OCI-M2 (cell line): ENCODE data around the gene SLC25A44.
A peak's percentile ranks its signal among the peaks of the same experiment; 100 is the strongest.

Experiments
- DNase-seq: peaks from one replicate; lab custom pipeline; 2025; ENCODE audit not compliant: unreplicated experiment; lab: John Stamatoyannopoulos, UW

The SLC25A44 gene, protein sequence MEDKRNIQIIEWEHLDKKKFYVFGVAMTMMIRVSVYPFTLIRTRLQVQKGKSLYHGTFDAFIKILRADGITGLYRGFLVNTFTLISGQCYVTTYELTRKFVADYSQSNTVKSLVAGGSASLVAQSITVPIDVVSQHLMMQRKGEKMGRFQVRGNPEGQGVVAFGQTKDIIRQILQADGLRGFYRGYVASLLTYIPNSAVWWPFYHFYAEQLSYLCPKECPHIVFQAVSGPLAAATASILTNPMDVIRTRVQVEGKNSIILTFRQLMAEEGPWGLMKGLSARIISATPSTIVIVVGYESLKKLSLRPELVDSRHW

DNA sequence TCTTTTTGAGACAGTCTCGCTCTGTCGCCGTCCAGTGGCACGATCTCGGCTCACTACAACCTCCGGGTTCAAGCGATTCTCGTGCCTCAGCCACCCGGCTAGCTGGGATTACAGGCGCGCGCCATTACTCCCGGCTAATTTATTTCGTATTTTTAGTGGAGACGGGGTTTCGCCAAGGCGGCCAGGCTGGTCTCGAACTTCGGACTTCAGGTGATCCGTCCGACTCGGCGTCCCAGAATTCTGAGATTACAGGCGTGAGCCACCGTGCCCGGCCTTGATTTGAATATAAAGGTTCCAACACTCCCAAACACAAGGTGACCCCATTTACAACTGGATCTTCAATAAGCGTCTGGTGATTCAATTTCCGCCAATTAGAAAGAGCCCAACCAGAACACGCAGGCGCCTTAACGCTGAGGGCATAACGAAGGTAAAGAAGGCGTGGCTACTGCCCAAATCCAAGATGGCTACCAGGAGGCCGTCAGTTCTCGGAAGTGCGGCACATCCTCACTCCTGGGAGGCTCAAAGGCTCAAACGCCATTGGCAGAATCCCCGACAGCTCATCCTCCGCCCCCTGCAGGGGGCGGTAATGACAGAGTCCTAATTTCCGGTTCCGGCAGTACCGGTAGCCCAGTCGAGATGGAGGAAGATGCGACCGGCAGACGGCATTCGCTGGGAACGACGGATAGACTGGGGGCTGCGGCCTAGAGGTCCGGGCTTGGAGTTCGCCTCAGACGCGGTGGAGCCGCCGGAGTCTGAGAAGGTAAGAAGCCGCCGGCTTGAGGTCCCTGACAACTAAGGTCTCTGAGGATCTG is at the start of gene SLC25A44:
Gene SLC25A44, plus strand, starts transcription at position 617 of the 812 bp plus-strand sequence. CDS start 5,744 bp downstream, outside the sequence.
- DNase-seq, result peak; percentile 90

DNA sequence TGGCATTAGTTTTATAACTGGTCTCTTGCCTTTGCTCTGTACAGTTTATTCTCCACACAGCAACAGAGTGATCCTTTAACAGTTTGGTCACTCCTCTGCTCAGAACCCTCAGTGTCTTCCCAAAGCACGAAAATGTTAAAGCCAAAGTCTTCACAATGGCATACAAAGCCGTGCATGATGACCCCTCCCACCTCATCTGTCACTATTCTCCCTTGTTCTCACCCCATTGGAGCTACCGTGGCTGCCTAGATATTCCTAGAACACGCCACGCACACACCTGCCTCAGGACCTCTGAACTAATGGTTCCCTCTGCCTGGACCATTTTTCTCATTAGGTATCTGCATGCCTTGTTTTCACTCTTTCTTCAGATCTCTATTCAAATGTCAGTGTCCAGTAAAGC is 49.2 kb upstream of the SLC25A44 start:
- DNase-seq, result no peak

DNA sequence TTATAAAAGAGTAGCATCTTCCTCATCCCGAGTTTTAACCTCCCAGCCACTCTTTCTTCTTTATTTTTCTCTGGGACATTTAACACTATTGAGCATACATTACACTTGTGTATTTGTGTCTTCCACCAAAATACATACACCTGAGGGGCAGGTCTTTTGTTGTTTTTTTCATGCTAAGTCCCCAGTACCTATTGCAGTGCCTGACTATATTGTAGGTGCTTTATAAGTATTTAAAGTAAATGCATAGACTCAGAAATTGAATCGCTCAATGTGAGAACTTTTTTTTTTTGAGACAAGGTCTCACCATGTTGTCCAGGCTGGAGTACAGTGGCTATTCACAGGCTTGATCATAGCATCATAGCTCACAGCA is 48.3 kb upstream of the SLC25A44 start:
- no peak for DNase-seq

DNA sequence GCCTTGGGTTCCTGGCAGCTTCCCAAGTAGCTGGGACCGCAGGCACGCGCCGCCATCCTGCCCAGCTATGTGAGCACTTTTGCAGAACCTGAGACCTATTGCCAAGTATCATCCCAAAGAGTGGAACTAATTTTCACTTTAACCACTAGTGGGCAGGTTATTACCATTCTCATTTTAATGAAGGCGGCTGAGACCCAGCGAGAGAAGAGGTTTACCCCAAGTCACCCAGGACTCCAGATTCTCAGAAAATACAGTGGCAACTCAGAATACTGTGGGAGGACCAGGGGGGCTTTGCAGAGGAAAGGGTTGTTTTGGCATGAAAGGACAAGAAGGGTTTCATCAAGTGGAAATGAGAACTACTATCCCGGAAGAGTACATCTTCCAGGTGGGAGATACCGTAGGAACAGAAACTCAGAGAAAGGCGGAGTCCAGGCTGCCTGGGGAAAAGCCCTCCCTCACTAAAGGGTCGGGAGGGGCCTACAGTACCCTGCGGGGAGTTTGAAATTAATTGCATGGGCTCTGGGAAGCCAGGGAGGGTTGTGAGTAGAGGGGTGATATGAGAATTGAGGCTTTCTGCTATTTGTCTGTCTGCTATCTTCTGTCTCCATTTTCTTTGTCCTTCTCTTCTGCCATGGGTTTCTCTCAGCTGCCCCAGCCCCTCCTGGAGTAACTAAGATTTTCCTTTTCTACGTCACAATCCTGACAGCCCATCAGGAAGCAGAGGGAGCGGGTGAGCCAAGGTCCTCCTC is 47.7 kb upstream of the SLC25A44 start:
- no peak for DNase-seq

DNA sequence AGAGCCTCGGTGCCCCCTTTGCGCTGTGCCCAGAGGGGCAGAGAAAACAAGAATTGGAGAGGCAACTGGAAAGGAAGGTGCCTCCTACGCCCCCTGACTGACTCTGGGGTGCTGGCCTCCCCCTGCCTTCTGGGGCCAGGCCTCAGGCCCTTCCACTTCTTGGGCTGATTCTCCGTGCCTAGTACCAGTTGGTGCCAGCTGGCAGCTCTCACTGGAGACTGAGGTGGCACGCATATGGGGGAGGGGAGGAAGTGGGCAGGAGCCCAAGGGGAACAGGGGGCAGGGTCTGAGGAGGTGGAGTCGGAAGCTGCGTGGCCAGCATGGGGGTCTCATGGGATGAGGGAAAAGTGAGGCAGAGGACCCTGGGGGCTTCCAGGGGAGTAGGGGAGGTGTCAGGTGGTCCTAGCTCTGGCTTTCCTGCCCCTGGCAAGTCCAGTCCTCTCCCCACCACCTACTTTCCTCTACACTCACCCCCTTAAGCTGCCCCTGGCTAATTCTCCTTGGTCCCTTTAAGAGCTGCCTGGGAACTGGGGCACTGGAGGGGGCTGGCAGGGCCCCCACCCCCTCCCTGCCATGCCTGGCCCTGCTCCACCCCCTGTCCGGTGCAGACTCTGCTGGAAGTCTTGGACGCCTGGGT is 47.0 kb upstream of the SLC25A44 start:
- DNase-seq, result no peak

DNA sequence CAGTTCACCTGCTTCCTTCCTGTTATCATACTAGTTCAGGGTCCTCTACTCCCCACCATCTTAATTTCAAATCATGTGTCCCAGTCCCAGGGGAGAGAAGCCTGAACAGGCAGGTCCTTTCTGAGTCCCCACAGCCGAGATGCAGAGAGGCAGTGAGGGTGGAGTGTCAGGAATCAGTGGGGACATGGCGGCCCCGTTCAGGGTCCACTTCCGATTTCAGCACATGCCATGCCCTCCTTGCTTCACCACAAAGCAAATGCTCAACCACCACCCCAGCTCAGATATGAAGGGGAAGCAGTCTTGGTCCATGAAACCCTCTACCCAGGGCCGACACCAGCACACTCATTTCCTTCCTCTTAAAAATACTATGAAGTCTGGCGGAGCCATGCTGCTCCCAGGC is 45.7 kb upstream of the SLC25A44 start:
- no peak for DNase-seq

DNA sequence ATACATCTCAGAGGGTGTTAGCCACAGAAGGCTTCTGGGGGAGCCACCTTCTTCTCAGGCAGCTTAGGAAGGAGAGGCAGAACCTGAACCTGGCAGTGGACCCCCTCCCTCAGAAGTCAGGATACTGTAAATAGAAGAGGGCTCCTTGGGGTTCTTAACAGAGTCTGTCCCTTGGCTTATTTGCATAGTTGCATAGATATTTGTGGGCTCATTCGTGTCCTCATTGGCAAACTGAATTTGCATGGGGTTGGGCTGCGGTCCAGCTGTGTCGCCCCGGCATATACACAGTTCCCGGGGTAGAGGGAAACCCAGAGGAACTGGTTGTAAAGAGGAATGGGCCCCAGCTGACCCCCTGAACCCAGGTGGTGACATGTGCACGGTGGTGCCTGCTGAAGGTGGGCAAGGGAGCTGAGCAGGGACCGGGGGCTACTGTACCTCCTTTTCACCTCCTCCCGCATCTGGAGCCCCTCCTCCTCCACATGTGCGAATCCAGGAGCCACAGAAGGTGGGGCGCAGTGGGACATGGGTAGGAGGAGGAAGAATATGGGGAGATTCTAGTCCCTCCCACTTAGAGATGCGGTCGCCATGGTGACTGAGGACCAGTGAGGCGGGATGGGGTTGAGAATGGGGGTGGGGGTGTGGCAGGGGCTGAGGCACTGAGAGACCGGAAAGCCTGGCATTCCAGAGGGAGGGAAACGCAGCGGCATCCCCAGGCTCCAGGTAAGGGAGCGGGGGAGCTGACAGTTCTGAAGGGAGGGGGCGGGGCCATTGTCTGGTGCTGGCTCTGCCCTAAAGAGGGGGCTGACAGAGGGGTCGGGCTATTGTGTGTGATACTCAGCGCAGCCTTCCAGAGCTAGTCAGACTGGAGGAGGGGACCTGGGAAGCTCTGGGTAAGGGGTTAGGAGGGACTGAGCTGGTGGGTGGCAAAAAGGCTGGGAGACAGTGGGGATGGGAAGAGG is 44.3 kb upstream of the SLC25A44 start:
- DNase-seq, result no peak

DNA sequence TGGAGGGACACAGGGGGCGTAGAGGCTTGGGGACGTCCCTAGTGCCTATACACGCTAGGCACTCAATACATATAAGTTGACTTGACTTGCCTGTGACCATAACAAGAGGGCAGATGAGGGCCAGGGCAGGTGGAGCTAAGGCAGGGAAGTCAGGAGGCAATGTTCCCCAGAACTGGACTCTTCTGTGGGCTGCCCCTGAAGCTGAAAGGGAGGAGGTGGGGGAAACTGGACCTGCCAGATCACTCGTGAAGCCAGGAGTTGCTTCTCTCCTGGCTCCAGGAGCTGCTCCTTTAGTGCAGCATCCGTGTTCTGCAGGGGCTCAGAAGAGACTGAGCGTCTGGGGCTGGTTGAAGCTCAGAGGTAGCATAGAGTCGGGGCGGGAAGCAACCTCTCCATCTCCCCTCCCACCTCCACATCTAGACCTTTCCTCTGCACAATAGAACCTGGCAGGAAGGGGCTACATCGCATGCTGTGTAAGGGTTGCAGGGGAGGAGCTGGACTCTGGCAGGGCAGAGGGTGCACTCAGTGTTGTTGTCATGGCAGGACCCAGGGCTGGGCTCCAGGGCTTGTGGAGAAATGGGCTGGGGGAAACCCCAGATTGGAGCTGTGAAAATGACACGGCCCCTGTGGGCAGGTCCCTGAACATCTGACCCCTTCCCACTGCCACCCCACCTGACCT is 43.4 kb upstream of the SLC25A44 start:
- DNase-seq, result no peak

DNA sequence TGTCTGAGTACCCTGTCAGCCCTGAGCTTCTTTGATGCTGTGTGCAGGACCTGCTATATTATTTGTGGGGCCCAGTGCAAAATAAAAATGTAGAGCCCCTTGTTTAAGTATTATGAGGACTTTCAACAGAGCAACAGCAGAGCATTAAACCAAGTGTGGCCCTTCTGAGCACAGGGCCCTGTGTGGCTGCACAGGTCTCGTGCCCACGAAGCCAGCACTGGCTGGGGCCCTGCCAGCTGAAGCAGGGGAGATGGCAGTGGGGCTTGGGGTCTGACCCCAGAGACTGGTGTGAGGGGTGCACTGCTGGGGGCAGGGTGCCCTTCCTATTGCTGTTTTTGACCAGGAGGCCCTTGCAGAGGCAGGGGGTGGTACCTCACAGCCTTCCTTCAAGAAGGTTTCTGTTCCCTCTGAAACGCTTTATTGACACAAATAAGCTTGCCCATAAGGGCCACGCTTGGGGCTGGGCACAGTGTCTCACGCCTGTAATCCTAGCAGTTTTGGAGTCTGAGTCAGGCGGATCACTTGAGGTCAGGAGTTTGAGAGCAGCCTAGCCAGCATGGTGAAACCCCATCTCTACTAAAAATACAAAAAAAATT is 42.7 kb upstream of the SLC25A44 start:
- no peak for DNase-seq

DNA sequence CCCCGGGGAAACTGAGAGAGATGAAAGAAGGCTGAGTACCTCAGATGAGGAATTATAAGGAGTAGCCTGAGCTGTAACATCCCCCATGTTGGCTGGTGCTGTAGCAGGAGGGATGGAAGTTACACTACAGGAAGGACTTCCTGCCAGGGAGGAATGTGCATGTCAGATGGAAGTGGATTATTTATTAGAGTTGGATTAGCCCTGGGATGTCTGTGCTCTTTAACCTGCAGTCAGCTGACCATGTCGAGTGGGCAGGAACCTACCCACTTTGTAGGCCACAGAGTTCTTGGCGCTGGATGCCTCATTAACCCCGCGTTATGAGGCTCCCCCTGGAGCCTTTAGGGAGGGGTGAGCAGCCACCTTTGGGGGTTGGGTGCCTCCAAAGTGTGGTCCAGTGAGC is 41.3 kb upstream of the SLC25A44 start:
- no peak for DNase-seq

DNA sequence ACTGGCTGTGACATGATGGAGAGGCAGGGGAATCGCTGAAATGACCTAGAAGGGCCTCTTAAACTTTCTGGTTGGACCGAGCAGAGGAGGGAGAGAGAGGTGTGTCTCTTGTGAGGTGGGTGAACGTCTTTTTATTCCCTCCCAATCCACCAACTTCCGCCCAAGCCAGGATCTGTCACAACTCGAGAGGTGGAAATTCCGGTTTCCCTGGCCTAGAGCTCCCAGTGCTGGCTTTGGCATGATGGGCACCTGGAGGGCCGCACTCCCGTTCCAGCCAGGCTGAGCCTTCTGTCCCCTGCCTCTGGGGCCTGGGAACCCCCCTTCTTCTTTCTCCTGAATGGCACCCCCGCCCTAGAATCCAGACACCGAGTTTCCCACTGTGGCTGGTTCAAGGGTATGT is 40.5 kb upstream of the SLC25A44 start, which contains the start of gene SEMA4A:
Gene SEMA4A, plus strand, starts transcription at position 224 of the 400 bp plus-strand sequence. CDS start 994 bp downstream, outside the sequence.
- no peak for DNase-seq

DNA sequence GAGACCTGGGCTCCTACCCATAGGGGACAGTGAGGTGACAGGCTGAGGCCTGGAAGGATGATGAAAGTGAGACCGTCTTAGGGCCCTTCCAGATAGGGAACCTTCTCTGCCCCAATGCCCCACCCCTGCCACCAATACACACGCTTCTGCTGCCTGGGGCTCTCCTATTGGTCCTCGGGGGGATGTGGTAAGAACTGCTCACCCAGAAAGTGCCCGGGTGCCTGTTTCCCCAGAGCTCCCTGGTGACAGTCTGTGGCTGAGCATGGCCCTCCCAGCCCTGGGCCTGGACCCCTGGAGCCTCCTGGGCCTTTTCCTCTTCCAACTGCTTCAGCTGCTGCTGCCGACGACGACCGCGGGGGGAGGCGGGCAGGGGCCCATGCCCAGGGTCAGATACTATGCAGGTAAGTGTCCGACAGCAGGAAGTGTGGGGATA is 39.6 kb upstream of the SLC25A44 start:
- no peak for DNase-seq

DNA sequence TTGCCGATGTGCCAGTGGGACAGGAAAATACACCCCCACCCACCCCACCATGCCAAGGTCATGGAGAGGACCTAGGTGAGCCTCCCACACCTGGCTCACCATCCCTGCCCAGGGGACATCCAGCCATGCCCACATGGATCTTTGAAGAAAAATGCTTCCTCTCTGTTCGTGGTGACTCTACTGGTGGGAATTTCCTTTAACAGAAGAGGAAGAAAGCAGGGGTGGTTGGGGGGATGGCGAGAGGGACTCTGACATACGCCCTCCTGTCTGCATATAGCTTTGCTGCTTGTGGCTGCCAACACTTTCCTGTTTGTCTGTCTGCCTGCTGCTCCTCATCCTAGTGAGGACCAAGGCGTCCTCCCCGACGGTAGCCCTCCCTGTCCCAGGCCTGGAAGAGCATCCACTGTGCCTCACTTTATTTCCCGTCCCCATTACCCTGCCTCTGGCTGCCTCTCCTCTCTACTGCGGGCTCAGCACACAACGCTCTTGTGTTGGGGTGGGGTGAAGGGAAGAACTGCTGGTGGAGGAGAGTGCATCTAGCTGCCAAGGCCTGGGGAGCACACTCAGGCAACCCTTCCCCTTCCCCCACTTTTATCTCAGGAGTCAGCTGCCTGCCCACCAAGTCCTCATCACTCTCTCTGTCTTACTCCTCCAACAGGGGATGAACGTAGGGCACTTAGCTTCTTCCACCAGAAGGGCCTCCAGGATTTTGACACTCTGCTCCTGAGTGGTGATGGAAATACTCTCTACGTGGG is 38.0 kb upstream of the SLC25A44 start:
- no peak for DNase-seq

DNA sequence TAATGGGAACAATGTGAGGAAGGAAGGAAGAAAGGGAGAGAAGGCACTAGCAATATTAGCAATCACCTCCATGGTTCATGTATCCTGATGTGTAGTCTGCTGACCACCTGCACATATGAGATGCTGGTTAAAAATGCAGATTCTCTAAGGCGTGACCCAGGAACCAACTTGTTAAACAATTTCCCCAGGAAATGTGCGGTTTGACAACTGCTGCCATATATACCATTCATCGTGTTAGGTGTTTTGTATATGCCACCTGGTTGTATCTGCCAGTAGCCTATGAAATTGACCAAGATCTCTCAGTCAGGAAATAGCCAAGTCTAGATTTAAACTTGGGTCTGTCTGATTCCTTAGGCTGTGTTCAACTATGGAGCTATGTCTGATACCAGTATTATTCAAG is 36.4 kb upstream of the SLC25A44 start:
- no peak for DNase-seq

DNA sequence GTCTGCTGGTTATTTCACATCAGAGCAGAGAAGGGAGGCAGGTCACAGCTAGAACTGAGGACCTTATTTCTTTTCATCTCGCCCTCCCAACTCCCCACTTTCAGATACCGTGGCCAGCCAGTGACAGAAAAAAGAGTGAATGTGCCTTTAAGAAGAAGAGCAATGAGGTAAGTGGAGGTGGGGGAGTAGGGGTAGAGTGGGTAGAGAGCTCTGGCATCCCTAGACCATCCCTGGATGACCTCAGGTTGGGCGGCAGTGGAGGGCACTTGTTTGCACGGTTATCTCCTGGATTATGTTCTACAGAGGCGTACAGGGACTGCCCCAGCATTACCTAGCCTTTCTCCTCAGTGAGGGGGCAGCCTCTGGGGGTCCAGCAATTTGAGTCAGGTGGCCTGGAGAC is 35.9 kb upstream of the SLC25A44 start:
- DNase-seq, result no peak

DNA sequence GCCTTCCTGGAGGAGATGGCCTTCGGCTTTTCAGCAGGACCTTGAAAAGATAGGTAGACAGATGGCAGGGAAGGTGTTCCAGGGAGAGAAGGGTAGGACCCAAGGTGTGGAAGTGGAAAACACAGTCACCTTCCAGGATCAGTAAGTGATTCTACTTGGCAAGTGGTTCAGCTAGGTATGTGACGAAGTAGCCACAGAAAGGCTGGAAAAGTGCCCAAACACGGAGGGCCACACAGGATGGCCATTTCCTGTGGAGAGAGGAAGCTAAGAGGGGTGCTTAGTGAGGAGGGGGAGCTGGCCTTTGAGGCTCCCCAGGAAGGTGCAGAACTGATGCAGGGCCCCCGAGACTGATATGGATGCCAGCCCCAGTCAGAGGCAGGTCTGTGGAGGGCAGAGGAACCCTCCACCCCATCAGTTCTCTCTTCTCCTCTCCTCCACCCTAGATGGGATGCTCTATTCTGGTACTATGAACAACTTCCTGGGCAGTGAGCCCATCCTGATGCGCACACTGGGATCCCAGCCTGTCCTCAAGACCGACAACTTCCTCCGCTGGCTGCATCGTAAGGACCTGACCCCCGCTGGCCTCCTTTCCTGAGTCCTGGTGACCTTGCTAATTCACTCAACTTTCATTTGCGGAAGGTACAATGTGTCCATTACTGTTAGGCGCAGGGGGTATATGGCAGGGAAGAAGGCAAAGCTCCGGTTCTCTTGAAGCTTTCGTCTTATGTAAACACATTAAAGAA is 33.7 kb upstream of the SLC25A44 start:
- DNase-seq, result no peak

DNA sequence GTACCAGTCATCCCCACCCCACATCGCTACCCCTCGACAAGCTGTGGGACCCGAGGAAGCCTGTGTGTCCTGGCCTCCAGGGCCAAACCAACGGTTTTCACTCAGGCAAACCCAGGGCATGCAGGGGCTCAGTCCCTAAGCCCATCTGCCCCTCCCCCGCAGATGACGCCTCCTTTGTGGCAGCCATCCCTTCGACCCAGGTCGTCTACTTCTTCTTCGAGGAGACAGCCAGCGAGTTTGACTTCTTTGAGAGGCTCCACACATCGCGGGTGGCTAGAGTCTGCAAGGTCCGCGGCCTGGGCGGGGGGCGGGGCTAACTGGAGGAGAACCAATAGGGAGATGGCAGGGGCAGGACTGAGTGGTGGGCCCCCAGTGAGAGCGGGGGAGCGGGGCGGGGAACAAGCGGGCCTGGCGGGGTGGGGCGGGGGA is 33.1 kb upstream of the SLC25A44 start:
- peak; percentile 23 for DNase-seq
